ENCODE results near the gene RER1.
"Not testable (repeated sequence)": the region's sequence is repeated elsewhere in the genome, so short reads cannot be mapped to it uniquely, and the experiment has no call there.

RER1 gene

DNA sequence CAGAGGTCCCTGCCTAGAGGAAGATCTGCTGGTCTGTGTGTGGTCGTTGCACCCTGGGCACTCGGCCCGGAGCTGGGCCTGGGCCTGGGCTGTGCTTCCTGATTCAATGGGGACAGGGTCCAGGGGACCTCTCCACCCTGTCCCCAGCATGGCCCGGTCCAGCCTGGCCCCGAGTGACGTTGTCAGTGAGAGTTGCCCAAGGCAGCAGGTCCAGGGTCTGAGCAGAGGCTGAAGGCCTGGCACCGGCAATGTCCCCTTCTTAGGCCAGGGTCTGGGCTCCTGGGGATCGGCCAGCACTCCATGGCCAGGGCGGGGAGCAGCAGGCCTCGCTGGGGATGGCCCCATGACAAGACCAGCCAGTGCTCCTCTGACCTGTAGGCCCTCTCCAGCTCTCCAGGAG is 36.3 kb downstream of the RER1 start:
- no peak for DNase-seq (ENCODE audit: low read depth)

DNA sequence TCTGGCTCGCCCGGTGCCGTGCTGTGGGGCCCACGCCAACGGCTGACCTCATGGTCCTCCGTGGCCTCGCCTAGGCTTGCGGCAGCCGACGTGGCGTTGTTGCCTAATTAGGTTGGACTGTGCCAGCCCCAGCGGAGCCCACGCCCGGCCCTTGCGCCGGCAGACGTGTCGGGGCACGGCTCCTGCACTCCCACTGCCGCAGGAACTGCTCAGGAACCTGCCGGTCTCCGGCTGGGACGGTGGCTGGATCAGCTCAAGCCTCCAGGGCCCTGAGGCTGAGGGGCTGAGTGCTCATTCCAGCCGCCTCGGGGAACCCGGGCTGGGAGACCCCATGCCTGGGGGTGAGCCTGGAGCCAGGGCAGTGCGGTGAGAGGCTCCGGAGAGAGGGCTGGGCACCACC is 36.8 kb downstream of the RER1 start:
- DNase-seq (ENCODE audit: low read depth), result no peak

- no peak for DNase-seq (ENCODE audit: low read depth)
These were observed 38.3 kb downstream of the RER1 start for GRCh38 chr1:2429780-2430591.

DNA sequence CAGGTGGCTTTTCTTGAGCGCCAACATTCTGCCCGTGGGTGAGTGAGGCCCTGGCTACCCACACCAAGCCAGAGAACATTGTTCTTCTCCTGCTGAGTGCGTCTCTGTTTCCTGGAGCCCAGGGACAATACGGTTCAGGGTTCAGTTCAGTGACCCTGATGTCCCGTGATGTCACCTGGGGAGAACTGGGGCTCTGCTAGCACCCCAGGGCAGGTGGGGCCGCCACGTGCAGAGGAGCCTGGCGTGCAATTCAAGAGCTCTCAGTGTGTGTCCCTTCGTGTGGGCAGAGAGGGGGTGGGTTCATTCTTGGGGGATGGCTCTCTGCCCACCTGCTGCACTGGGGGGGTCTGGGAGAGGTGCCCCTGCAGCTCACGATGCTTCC is 38.9 kb downstream of the RER1 start:
- no peak for DNase-seq (ENCODE audit: low read depth)

DNA sequence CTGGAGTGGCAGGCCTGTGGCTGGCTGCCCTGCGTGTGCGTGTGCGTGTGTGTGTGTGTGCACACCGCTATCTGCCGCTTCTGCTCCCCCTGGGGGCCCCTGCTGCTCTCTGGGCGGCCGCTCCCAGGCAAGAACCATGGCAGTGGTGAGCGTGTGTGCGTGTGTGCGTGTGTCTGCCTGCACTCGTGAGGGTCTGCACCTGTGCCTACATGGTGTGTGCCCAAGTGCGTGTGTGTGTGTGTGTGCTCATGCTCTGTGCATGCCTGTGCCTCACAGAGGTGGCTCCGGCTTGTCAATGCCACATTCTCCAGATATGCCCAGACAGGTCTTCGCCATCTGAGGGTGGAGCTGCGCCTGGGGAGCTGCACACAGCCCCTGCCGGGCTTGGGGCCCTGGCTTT is 39.5 kb downstream of the RER1 start:
- no peak for DNase-seq (ENCODE audit: low read depth)

DNA sequence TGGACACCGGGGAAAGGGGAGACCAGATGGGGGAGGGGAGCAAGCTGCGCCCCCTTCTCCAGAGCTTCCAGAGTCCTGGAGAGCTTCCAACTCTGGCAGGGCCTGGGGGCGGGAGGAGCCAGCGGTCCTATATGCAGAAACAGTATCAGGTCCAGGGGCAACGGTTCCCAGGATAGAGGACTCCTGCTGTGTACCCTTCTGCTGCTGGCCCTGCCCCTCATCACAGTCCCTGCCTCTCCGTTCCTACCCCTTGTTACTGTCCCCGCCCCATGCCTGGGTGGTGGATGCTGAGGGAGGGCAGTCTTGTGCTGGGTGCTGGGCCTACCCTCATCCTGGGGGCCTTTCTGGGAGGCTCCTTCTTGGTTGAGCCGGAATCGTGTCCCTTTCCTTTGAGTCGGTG is 39.9 kb downstream of the RER1 start:
- no peak for DNase-seq (ENCODE audit: low read depth)

GRCh38 chr1:2432441-2432844 is 40.8 kb downstream of the RER1 start:
- no peak for DNase-seq (ENCODE audit: low read depth)

GRCh38 chr1:2433196-2433595 is 41.6 kb downstream of the RER1 start:
- DNase-seq (ENCODE audit: low read depth), result no peak

- DNase-seq (ENCODE audit: low read depth), result no peak
These were observed 42.5 kb downstream of the RER1 start for GRCh38 chr1:2433936-2434655.

DNA sequence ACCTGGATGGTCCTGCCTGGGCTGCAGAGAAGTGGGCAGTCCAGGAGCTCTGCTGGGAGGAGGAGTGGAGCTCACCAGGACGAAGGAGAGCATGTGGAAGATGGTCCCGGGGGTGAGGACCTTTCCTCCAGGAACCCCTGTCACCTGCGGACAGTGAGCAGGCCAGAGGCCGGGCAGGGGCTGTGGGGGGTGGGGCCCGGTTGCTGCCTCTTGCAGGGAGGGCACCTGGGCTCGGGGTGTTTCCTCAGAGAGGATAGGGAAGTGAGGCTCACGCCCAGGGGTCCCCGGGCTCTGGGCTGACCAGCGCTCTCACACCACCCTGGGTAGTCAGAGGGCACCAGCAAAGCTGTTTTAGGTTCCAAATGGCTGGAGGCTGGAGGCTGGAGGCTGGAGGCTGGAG is 43.5 kb downstream of the RER1 start:
- no peak for DNase-seq (ENCODE audit: low read depth)

DNA sequence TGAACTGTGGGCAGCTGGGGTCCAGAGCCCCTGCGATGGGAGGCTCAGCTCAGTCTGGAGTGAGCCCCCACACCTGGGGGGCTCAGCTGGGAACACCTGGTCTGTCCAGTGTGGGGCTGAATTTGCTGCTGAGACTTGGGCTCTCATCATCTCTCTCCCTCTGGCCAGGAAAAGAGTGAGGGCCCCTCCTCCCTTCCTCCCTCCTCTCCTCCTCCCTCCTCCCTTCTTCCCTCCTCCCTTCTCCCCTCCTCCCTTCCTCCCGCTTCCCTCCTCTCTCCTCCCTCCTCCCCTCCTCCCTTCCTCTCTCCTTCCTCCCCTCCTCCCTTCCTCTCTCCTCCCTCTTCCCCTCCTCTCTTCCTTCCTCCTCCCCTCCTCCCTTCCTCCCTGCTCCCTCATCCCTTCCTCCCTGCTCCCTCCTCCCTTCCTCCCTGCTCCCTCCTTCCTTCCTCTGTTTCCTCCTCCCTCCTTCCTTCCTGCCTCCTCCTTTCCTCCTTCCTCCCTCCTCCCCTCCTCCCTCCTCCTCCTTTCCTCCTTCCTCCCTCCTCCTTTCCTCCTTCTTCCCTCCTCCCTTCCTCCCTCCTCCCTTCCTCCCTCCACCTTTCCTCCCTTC is 44.2 kb downstream of the RER1 start:
- DNase-seq (ENCODE audit: low read depth), result no peak

DNA sequence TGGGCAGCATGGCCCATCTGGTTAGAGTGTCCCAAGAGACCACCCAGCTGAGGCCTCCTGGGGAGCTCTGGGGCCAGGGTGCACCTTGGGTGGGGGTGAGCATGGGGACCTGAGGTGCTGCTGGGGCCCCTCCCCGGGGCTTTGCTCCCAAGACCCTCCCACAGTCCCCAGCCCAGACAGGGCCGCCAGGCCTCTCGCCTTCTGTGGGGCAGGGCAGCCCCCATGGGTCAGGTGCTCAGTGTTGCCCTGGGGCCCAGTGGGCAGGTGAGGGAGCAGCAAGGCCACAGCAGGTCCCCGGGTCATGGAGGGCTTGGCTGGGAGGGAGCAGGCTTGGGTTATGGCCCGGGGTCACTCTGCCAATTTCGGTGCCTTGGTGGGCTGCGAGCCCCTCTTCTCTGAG is 45.2 kb downstream of the RER1 start:
- DNase-seq (ENCODE audit: low read depth), result no peak

- no peak for DNase-seq (ENCODE audit: low read depth)
These were observed 46.0 kb downstream of the RER1 start for GRCh38 chr1:2437617-2438016.

GRCh38 chr1:2438038-2438437 is 46.4 kb downstream of the RER1 start:
- no peak for DNase-seq (ENCODE audit: low read depth)

DNA sequence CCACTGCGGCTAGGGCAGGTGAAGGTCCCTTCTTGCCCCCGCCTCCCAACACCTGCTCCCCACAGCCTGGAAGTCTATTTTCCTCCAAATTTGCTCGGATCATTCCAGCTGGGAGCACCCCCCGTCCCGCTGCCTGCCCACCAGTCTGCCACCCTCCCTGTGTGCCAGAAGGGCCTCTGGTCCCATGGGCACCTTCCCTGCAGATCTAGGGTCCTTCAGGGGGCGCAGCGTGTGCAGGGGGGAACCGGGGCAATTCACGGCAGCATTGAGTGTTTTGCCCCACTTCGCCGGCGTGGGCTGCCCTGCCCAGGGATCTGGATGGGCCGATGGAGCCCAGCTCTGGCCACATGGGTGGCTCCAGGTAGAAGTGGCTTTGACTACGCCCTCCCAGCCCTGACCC is 47.0 kb downstream of the RER1 start:
- DNase-seq (ENCODE audit: low read depth), result no peak

- no peak for DNase-seq (ENCODE audit: low read depth)
These were observed 47.7 kb downstream of the RER1 start for GRCh38 chr1:2439369-2439768.

GRCh38 chr1:2440346-2440745 is 48.7 kb downstream of the RER1 start:
- not testable (repeated sequence) for DNase-seq (ENCODE audit: low read depth)

DNA sequence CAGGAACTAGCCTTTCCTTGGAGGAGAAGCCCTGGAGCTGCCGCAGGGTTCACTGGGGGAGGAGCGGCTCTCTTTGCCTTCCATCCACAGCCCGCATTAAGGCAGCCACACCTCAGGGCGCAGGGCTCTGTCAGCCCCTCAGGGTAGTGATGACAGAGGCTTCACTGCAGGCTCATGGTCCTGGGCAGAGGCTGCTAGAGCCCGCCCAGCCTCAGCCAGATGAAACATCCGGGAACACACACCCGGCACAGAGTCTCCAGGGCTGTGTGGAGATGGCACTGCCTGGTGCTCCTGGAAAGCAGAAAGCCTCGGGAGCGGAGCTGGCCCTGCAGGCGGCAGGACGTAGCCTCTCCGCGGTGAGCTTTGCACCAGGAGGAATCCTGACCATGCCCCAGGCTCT is 50.1 kb downstream of the RER1 start:
- no peak for DNase-seq (ENCODE audit: low read depth)

DNA sequence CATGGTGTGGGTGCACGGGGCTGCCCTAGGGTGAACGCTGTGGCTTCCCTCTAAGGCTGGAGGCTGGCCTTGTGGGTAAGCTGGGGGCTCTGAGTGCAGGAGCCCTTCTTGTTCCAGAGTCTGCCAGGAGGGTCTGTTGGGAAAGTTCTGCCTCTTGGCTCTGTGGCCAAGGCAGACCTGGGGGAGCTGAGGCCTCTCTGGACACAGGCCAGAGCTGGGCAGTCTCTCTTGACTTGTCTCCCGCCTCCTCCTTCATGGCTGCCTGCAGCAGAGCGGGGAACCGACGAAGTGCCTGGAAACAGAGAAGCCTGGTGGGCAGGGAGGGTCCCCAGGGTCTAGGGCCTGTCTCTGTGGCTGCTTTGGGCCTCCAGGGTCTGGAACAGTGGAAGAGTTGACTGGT is 51.0 kb downstream of the RER1 start:
- DNase-seq (ENCODE audit: low read depth), result no peak

DNA sequence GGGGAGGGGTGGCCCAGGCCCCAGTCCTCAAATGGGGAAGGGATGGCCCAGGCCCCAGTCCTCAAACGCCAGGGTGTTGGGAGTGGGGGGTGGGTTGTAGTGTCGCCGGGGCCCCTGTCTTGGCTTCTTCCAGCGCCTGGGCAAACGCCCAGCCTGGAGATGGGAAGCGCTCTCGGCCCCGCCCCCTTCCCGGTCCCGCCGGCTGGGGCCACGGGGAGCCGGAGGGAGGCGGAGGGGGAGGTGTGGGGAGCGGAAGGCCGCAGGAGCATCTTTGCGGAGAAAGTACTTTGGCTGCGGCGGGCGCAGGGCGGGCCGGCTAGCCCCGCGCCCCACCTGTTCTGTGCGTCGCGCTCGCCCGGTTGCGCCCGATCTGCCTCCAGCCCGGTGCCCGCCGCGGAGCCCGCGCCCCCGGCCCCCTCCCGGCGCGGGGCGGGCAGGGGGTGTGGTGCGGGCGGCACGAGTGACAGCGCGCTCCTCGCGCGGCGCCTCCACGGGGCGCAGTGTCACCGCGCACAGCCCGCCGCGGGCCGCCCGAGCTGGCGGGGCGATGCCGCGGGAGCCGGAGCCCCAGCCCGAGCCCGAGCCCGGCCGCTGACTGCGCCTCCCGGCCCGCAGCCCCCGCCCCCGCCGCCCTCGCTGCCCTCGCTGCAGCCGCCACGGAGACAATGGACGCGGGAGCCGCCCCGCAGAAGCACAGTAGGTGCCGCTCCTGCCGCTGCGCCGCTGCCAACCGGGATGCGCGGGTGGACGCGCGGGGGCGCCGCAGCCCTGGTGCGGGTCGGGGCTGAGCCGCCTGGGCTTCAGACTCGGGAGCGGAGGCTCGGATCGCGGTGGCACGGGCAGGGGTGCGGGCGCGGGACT is 51.9 kb downstream of the RER1 start:
- DNase-seq (ENCODE audit: low read depth), result no peak

DNA sequence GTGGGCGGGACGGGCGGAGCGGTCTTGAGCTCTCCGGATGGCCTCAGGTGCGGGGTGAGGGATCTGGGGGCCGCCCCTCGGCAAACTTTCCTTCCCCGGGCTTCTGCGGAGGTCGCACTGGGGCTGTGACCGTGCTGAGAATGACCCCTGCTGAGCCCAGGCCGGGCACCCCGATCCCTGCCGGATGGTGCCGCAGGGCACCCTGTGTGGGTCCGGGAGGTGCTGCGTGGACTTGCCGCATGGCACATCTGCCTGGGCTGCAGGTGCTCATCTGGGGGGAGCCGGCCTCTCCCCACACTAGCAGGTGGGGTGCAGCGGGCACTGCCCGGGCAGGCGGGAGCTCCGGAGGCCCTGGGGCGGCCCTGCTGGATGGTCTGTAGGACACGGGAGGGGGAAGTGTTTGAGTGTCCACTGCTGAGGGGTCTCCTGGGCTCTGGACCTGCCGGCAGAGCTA is 52.5 kb downstream of the RER1 start:
- DNase-seq (ENCODE audit: low read depth), result no peak

DNA sequence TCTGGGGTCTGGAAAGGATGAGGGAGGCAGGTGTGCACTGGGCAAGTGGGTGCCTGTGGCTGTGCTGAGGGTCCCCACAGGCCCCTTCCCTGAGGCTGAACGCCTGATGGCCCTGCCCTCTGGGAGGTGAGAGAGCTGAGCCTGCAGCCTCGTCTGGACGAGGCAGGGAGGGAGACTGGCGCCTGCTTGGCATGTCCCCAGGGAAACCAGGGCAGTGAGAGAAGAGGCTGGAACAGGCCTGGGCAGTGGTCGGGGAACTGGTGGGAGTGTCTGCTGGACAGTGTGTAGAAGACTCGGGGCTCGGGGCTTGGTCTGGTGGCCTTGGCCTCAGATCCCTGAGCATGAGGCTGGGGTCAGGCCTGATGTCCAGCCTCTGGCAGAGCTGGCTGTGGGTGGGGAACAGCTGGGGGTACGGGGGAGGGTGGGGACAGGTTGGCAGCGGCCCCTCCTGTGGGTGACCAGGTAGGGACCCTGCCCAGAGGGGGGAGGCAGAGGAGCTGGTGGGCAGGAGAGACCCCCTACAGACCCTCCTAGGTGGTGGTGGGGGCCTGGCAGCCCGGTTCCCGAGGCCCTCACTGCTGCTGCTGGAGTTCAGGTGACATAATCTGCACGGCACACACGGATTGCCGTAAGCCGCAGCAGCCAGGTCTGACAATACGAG is 53.7 kb downstream of the RER1 start:
- no peak for DNase-seq (ENCODE audit: low read depth)
